ENCODE results near the gene HYAL2.

HYAL2 gene

DNA sequence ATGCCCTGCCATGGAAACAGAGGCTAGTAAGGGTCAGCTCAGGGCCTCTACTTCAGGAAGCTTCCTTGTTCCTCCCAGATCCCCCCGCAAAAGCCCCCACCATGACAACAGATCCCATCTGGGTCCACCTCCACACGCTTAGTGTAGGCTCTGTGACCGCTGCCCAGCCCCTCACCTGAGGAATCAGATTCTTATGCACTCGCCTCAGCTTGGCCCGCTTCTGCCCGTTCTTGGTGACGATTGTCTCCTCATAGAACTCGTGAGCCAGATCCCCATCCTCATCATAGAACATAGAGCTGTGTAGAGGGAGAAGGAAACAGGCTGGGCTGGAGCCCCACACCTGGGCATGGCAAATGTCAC lies 3.6 kb upstream of the HYAL2 start:
- H3K4me3 Mint-ChIP-seq: peak overlapping the region; percentile 88
- H3K27me3 Mint-ChIP-seq: no peaks in the 10 kb centered on the region
- H3K36me3 Mint-ChIP-seq: no peaks in the 10 kb centered on the region
- peaks cover 25% of the 10 kb centered on the region for H3K4me1 Mint-ChIP-seq (ENCODE audit: low read depth)
- no peak overlapping the region for H3K27ac Mint-ChIP-seq
- no peaks in the 10 kb centered on the region for H3K9me3 Mint-ChIP-seq (ENCODE audit: low read depth)

GRCh38 chr3:50325497-50326181 lies 3.1 kb upstream of the HYAL2 start:
- H3K27me3 Mint-ChIP-seq: no peaks in the 10 kb centered on the region
- no peaks in the 10 kb centered on the region for H3K9me3 Mint-ChIP-seq (ENCODE audit: low read depth)
- H3K4me1 Mint-ChIP-seq (ENCODE audit: low read depth): peaks cover 26% of the 10 kb centered on the region
- H3K27ac Mint-ChIP-seq: no peak overlapping the region
- H3K4me3 Mint-ChIP-seq: peak overlapping the region; percentile 88
- no peaks in the 10 kb centered on the region for H3K36me3 Mint-ChIP-seq

DNA sequence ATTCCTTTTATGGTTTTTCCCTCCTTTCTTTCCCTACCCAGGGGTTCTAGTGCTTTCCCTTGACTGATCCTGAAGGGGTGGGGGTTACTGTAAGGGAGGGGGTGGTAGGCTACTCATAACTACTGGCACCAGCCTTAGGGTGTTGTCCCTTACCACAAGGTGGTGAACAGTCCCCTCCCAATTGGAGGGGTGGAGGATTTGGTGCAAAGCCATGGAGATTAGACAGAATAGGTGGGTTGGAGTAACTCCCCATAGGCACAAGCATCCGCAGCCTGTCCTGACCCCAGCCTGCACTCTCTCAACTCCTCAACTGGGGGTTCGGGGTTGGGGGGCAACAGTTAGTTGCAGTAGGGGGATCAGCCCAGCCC lies 2.6 kb upstream of the HYAL2 start:
- Mint-ChIP-seq H3K27ac (no peak overlapping the region), H3K9me3 (ENCODE audit: low read depth) (no peaks in the 10 kb centered on the region), H3K27me3 (no peaks in the 10 kb centered on the region), H3K4me1 (ENCODE audit: low read depth) (peaks cover 29% of the 10 kb centered on the region), H3K36me3 (no peaks in the 10 kb centered on the region), H3K4me3 (no peak overlapping the region)

- Mint-ChIP-seq H3K27me3 (no peaks in the 10 kb centered on the region), H3K9me3 (ENCODE audit: low read depth) (no peaks in the 10 kb centered on the region)
Measured at GRCh38 chr3:50324351-50325112, 2.0 kb upstream of the HYAL2 start.

DNA sequence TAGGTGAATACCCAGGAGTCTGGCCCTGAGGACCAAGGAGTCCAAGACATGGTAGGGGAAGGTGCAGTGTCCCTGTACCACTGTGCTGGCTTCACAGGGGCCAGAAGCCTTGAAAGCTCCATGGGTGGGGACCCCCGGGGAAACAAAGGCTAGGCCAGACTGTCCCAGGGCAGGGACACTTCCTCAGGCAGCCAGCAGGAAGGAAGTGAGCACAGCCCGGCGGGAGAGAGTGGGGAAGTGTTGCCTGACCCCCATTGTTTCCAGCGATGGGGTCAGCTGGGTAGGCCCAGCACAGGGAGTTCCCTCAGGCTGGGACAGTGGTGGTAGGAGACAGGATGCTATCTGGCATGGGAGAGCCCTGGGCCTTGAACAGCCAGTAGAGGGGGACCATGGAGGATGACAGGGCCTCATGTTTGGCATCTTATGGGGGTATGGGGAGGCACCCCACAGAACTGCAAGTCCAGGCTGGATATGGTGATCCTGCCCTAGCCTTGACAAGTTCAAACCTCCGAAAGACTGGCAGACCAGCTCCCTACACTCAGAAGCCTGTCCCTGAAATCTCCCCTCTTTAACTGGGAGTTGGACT lies 1.2 kb upstream of the HYAL2 start:
- no peak overlapping the region for H3K27ac Mint-ChIP-seq
- no peaks in the 10 kb centered on the region for H3K27me3 Mint-ChIP-seq
- H3K9me3 Mint-ChIP-seq (ENCODE audit: low read depth): no peaks in the 10 kb centered on the region
- H3K4me3 Mint-ChIP-seq: no peak overlapping the region
- no peaks in the 10 kb centered on the region for H3K36me3 Mint-ChIP-seq
- H3K4me1 Mint-ChIP-seq (ENCODE audit: low read depth): peaks cover 33% of the 10 kb centered on the region

More at GRCh38 chr3:50324351-50325112, 2.0 kb upstream of the HYAL2 start:
- Mint-ChIP-seq H3K36me3 (no peaks in the 10 kb centered on the region), H3K27ac (peak overlapping the region; percentile 37), H3K4me1 (ENCODE audit: low read depth) (peaks cover 33% of the 10 kb centered on the region), H3K4me3 (peak overlapping the region; percentile 28)

GRCh38 chr3:50323092-50323600 lies 601 bp upstream of the HYAL2 start:
- no peak overlapping the region for H3K4me3 Mint-ChIP-seq
- H3K36me3 Mint-ChIP-seq: no peaks in the 10 kb centered on the region
- H3K4me1 Mint-ChIP-seq (ENCODE audit: low read depth): peaks cover 34% of the 10 kb centered on the region
- peak overlapping the region; percentile 80 for H3K27ac Mint-ChIP-seq
- H3K27me3 Mint-ChIP-seq: no peaks in the 10 kb centered on the region
- no peaks in the 10 kb centered on the region for H3K9me3 Mint-ChIP-seq (ENCODE audit: low read depth)

DNA sequence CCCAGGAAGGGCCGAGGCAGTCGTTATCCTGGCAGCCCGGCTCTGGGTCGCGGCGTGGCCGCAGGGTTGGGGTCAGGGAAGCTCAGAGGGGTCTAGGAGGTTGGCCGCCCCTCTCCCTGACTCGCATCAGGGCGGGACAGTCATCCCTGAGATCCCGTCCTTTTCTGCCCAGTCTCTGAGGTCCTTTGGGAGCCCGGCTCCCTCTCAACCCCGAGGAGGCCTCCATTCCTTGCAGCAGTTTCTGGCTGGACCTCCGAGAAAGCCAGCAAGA lies 495 bp downstream of the HYAL2 start:
- Mint-ChIP-seq H3K36me3 (no peaks in the 10 kb centered on the region), H3K27me3 (no peaks in the 10 kb centered on the region), H3K9me3 (ENCODE audit: low read depth) (no peaks in the 10 kb centered on the region), H3K4me1 (ENCODE audit: low read depth) (peaks cover 33% of the 10 kb centered on the region), H3K4me3 (no peak overlapping the region), H3K27ac (no peak overlapping the region)

- Mint-ChIP-seq H3K9me3 (ENCODE audit: low read depth) (no peaks in the 10 kb centered on the region), H3K27ac (peak overlapping the region; percentile 95), H3K27me3 (no peaks in the 10 kb centered on the region), H3K4me3 (peak overlapping the region; percentile 83), H3K4me1 (ENCODE audit: low read depth) (peaks cover 34% of the 10 kb centered on the region), H3K36me3 (no peaks in the 10 kb centered on the region)
Measured at GRCh38 chr3:50321336-50322114, 1.0 kb downstream of the HYAL2 start.

DNA sequence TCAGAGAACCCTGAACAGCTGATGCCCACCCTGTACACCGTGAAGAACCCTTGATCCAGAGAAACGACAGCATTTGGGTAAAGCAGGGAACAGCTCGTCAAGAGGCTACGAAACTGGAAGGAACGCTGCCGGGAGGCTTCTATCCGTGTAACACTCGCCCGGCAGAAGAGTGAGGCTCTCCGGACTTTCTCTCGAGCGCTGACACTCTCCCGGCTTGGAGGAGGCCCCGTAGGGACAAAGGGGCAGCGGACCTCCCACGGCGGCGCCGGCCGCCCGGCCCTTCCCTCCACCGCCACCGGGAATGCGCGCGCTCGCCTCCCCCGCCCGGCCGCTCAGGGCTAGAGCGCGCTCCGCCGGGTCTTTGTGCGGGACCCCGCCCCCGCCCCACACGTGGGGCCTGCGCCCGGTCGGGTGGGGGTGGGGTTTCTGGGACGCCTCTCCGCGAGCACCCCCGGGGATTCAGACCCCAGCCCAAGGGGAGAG lies 1.7 kb downstream of the HYAL2 start:
- Mint-ChIP-seq H3K4me1 (ENCODE audit: low read depth) (peaks cover 34% of the 10 kb centered on the region), H3K36me3 (peaks cover 2% of the 10 kb centered on the region), H3K27me3 (no peaks in the 10 kb centered on the region), H3K9me3 (ENCODE audit: low read depth) (no peaks in the 10 kb centered on the region), H3K27ac (peak overlapping the region; percentile 78), H3K4me3 (peak overlapping the region; percentile 94)

DNA sequence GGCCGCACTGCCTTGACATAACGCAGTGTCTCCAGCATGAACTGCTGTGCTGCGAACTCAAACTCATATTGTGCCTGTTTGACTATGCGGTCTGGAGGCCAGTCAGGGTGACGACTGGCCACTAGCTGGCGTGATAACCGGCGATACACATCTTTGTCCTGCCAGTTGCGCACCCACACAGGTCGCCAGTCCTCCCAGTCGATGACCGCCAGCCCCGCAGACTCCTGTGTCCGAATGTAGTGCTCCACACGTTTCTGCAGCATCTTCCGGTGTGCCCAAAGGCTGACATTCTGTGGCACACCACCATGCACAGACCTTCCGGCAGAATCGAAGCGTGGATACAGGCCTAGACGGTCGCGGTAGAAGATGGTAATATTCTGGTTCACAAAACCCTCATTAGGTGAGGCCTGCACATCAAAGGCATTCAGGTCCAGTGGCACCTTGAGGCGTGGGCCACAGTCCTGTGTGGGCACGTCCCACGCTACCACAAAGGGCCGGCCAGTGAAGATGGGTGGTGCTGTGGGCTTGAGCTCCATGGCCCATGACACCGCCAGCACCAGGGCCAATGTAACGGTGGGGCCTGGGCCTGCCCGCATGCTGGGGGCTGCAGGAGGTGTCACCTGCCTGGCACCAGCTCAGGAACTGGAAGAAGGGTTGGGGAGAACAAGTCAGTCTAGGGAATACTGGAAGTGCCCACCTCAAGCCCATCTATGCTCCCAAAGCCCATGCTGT lies 2.5 kb downstream of the HYAL2 start:
- Mint-ChIP-seq H3K36me3 (peaks cover 2% of the 10 kb centered on the region), H3K27me3 (no peaks in the 10 kb centered on the region), H3K4me1 (ENCODE audit: low read depth) (peaks cover 34% of the 10 kb centered on the region), H3K27ac (no peak overlapping the region), H3K9me3 (ENCODE audit: low read depth) (no peaks in the 10 kb centered on the region), H3K4me3 (peak overlapping the region; percentile 94)

DNA sequence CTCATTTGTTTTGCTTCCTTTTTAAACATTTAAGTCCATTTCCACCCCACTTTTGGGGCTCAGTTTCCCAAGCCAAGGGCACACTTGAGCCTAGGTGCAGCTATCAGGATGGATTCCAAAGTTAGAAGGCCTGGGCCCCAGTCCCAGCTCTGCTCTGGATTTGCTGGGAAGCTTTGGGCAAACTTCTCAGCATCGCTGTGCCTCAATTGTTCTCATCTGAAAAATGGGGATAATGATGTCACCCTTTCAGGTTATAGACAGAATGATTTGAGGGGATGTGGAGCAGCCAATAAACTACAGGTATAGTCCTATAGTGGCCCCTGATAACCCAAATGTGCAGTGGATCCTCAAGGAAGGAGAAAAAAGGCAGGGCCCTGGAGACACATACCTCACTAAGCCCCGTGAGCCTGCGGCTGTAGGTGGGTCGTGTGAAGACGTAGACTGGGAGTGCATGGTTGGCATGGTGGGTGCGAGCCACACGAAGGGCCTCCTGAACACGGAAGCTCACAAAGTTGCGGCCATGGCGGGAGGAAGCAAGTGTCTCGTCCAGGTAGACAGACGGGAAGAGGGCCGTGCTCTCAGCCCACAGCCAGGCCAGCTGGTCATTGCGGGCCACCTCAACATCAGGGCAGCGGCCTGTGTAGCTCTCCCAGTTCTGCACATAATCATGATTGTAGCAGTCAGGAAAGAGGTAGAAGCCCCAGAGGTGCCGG lies 3.2 kb downstream of the HYAL2 start:
- peaks cover 2% of the 10 kb centered on the region for H3K36me3 Mint-ChIP-seq
- no peaks in the 10 kb centered on the region for H3K27me3 Mint-ChIP-seq
- H3K4me3 Mint-ChIP-seq: peak overlapping the region; percentile 94
- H3K4me1 Mint-ChIP-seq (ENCODE audit: low read depth): peaks cover 27% of the 10 kb centered on the region
- no peaks in the 10 kb centered on the region for H3K9me3 Mint-ChIP-seq (ENCODE audit: low read depth)
- no peak overlapping the region for H3K27ac Mint-ChIP-seq

- Mint-ChIP-seq H3K9me3 (ENCODE audit: low read depth) (no peaks in the 10 kb centered on the region), H3K4me1 (ENCODE audit: low read depth) (peaks cover 27% of the 10 kb centered on the region), H3K27me3 (no peaks in the 10 kb centered on the region), H3K36me3 (peaks cover 2% of the 10 kb centered on the region), H3K27ac (peak overlapping the region; percentile 28), H3K4me3 (peak overlapping the region; percentile 51)
Measured at GRCh38 chr3:50318615-50319014, 3.9 kb downstream of the HYAL2 start.

GRCh38 chr3:50318163-50318562 lies 4.4 kb downstream of the HYAL2 start:
- Mint-ChIP-seq H3K36me3 (peaks cover 2% of the 10 kb centered on the region), H3K27ac (no peak overlapping the region), H3K9me3 (ENCODE audit: low read depth) (no peaks in the 10 kb centered on the region), H3K27me3 (no peaks in the 10 kb centered on the region), H3K4me1 (ENCODE audit: low read depth) (peaks cover 27% of the 10 kb centered on the region), H3K4me3 (no peak overlapping the region)

- peaks cover 2% of the 10 kb centered on the region for H3K36me3 Mint-ChIP-seq
- H3K4me3 Mint-ChIP-seq: no peak overlapping the region
- H3K27me3 Mint-ChIP-seq: no peaks in the 10 kb centered on the region
- H3K27ac Mint-ChIP-seq: no peak overlapping the region
- peaks cover 27% of the 10 kb centered on the region for H3K4me1 Mint-ChIP-seq (ENCODE audit: low read depth)
- no peaks in the 10 kb centered on the region for H3K9me3 Mint-ChIP-seq (ENCODE audit: low read depth)
Measured at GRCh38 chr3:50317300-50317699, 5.2 kb downstream of the HYAL2 start.
